Peyer's patch (tissue), 4 donors: ENCODE measurements around the gene RNF130. TPM values are rescaled to one million over a fixed set of nuclear protein-coding genes. Genes with fewer than 3 reads are reported as not detected.

Experiments used
- DNase-seq, 3 donors: peaks; one replicate each; pipeline ENCODE4 v3.0.0-alpha.2; 2017 to 2019
- H3K27ac ChIP-seq, 4 donors: fragments of 200-600 bp; sonication (generic); one replicate each; pipeline ENCODE4 v1.5.1; 2016 to 2019
- H3K27me3 ChIP-seq, 2 donors: fragments of 200-600 bp; sonication (generic); one replicate each; pipeline ENCODE4 v1.5.1; 2019
- H3K36me3 ChIP-seq, 3 donors: fragments of 200-600 bp; sonication (generic); one replicate each; pipeline ENCODE4 v1.5.1; 2016 to 2019
- H3K4me1 ChIP-seq, 4 donors: fragments of 200-600 bp; sonication (generic); one replicate each; pipeline ENCODE4 v1.5.1; 2016 to 2019
- H3K4me3 ChIP-seq, 4 donors: fragments of 200-600 bp; sonication (generic); 1 replicate in 3 of 4; 2 replicates in 1 of 4; pipeline ENCODE4 v1.5.1; 2016 to 2019; ENCODE audit warnings: mild to moderate bottlenecking in 1 of 4
- H3K9me3 ChIP-seq, 4 donors: fragments of 200-600 bp; sonication (generic); one replicate each; pipeline ENCODE4 v1.5.1; 2016 to 2019; ENCODE audit warnings: mild to moderate bottlenecking in 1 of 4
- CTCF ChIP-seq, 6 experiments: fragments of 450-650 bp in 4 of 6; fragments of 200-600 bp in 2 of 6; sonication (generic) in 1 of 6; IDR thresholded peaks; one replicate each; pipeline ENCODE4 v1.5.1; 2017 to 2019; ENCODE audit warnings: antibody characterized with exemption in 6 of 6, mild to moderate bottlenecking in 3 of 6, moderate library complexity in 1 of 6
- POLR2A ChIP-seq, 2 donors: fragments of 450-650 bp; IDR thresholded peaks; one replicate each; pipeline ENCODE4 v1.5.1; 2017; ENCODE audit warnings: antibody characterized with exemption in 2 of 2, mild to moderate bottlenecking in 2 of 2, moderate library complexity in 2 of 2
- total RNA-seq, 4 donors: library from RNA; depleted of rRNA; stranded (reverse); fragments of >200 nt; gene quantifications; one replicate each; pipeline ENCODE4 v1.1.0, GENCODE V29; 2016

Gene RNF130
- total RNA-seq, 4 donors from 2014 or later, result 29.7 to 54.5 (median 33.6) TPM

- TF ChIP-seq POLR2A (IDR thresholded peaks at IDR 0.05), result no peak
- peak in 3 of 6 experiments; percentile 21 to 31 (median 30) for TF ChIP-seq CTCF (IDR thresholded peaks at IDR 0.05)
- Histone ChIP-seq H3K4me3 (no peak overlapping the region), H3K27ac (no peak overlapping the region), H3K27me3 (no peaks in the 10 kb centered on the region), H3K4me1 (no peaks in the 10 kb centered on the region), H3K9me3 (no peaks in the 10 kb centered on the region), H3K36me3 (no peaks in the 10 kb centered on the region)
- DNase-seq, result peak in 2 of 3 donors; percentile 37 to 46
These were observed 45.6 kb upstream of the RNF130 start for GRCh38 chr5:180117000-180117725.

GRCh38 chr5:180116077-180116999 is 44.8 kb upstream of the RNF130 start:
- no peak overlapping the region for H3K4me3 ChIP-seq
- no peaks in the 10 kb centered on the region for H3K4me1 ChIP-seq
- DNase-seq, result peak in 1 of 3 donors; percentile 39
- H3K27me3 ChIP-seq, result no peaks in the 10 kb centered on the region
- no peaks in the 10 kb centered on the region for H3K36me3 ChIP-seq
- no peaks in the 10 kb centered on the region for H3K9me3 ChIP-seq
- H3K27ac ChIP-seq, result no peak overlapping the region
- TF ChIP-seq POLR2A (IDR thresholded peaks at IDR 0.05) (no peak), CTCF (IDR thresholded peaks at IDR 0.05) (no peak)

GRCh38 chr5:180115326-180116076 is 43.9 kb upstream of the RNF130 start:
- Histone ChIP-seq H3K27ac (no peak overlapping the region), H3K9me3 (no peaks in the 10 kb centered on the region), H3K4me1 (no peaks in the 10 kb centered on the region), H3K36me3 (no peaks in the 10 kb centered on the region), H3K27me3 (no peaks in the 10 kb centered on the region), H3K4me3 (no peak overlapping the region)
- TF ChIP-seq POLR2A (IDR thresholded peaks at IDR 0.05) (no peak), CTCF (IDR thresholded peaks at IDR 0.05) (no peak)
- peak in 1 of 3 donors; percentile 19 for DNase-seq

- H3K27me3 ChIP-seq, result no peaks in the 10 kb centered on the region
- H3K36me3 ChIP-seq, result no peaks in the 10 kb centered on the region
- H3K4me3 ChIP-seq, result no peak overlapping the region
- no peak overlapping the region for H3K27ac ChIP-seq
- no peaks in the 10 kb centered on the region for H3K9me3 ChIP-seq
- DNase-seq, result peak in 1 of 3 donors; percentile 38
- H3K4me1 ChIP-seq, result no peaks in the 10 kb centered on the region
- TF ChIP-seq POLR2A (IDR thresholded peaks at IDR 0.05), result no peak
- no peak for TF ChIP-seq CTCF (IDR thresholded peaks at IDR 0.05)
These were observed 42.9 kb upstream of the RNF130 start for GRCh38 chr5:180114304-180115003.
